IMR-90 (cell line): ENCODE data around the gene CCPG1.

Experiments used
- CEBPB ChIP-seq: IDR thresholded peaks from 2 replicates; pipeline ENCODE4 v1.6.1; 2012; ENCODE audit warnings: low read depth, low read length, improper control_type of control experiment
- CHD1 ChIP-seq: IDR thresholded peaks from 2 replicates; pipeline ENCODE4 v1.6.1; 2012; ENCODE audit warnings: low read depth, low read length, improper control_type of control experiment
- CTCF ChIP-seq: conservative IDR thresholded peaks from 2 replicates; pipeline ENCODE4 v1.5.1; 2012; ENCODE audit warnings: mild to moderate bottlenecking, low read depth, low read length, improper control_type of control experiment
- ELK1 ChIP-seq: fragments of 150-350 bp; IDR thresholded peaks from 2 replicates; pipeline ENCODE4 v1.6.1; 2016; ENCODE audit warnings: low read depth, mild to moderate bottlenecking, low read length, moderate library complexity, borderline replicate concordance
- FOS ChIP-seq: fragments of 150-350 bp; IDR thresholded peaks from 2 replicates; pipeline ENCODE4 v1.6.1; 2016; ENCODE audit warnings: low read depth, low read length
- MAFK ChIP-seq: IDR thresholded peaks from 2 replicates; pipeline ENCODE4 v1.6.1; 2012; ENCODE audit warnings: low read depth, low read length, improper control_type of control experiment
- MAZ ChIP-seq: IDR thresholded peaks from 2 replicates; pipeline ENCODE4 v1.6.1; 2012; ENCODE audit warnings: low read depth, mild to moderate bottlenecking, low read length, improper control_type of control experiment, moderate library complexity, borderline replicate concordance
- POLR2A ChIP-seq: IDR thresholded peaks from 2 replicates; pipeline ENCODE4 v1.6.1; 2012; ENCODE audit warnings: mild to moderate bottlenecking, low read depth, low read length
- RAD21 ChIP-seq: IDR thresholded peaks from 2 replicates; pipeline ENCODE4 v1.6.1; 2012; ENCODE audit warnings: low read length, improper control_type of control experiment
- RCOR1 ChIP-seq: IDR thresholded peaks from 2 replicates; pipeline ENCODE4 v1.6.1; 2012; ENCODE audit warnings: mild to moderate bottlenecking, low read length, improper control_type of control experiment; ENCODE audit not compliant: insufficient replicate concordance
- SMC3 ChIP-seq: fragments of 150-350 bp; IDR thresholded peaks from 2 replicates; pipeline ENCODE4 v1.6.1; 2016; ENCODE audit warnings: low read depth, mild to moderate bottlenecking, antibody characterized with exemption, low read length, moderate library complexity

- TF ChIP-seq CTCF (no peak), RAD21 (no peak), POLR2A (no peak), FOS (no peak), CEBPB (no peak), SMC3 (no peak), MAZ (no peak), ELK1 (no peak), MAFK (no peak), CHD1 (no peak), RCOR1 (no peak)
Measured at GRCh38 chr15:55401786-55402246, 6.3 kb downstream of the CCPG1 start.
